HepG2 (cell line): Measurements from ENCODE around the gene TMCO4. TPM values are rescaled to one million over a fixed set of nuclear protein-coding genes. Genes with fewer than 3 reads are reported as not detected.

Experiments
- ATAC-seq: fragments of 200-7000 bp; cut with Tn5 transposase; 3 replicates; pipeline ENCODE4 v1.9.1; 2020; ENCODE audit warnings: mild to moderate bottlenecking, moderate library complexity
- BruUV-seq: library from RNA; stranded (reverse); fragments of 400-500 nt; replicated peaks from 2 replicates; lab custom pipeline; 2021; lab: Mats Ljungman, UMichigan
- CTCF ChIA-PET: fragments of 300-600 bp; formaldehyde crosslinking; extraction: SDS; loops from one replicate; lab custom pipeline; 2021; ENCODE audit warnings: low total read pairs, inconsistent platforms, low intra/inter-chr PET ratio; lab: Yijun Ruan, JAX
- POLR2A ChIA-PET: fragments of 350-600 bp; sonication (Branson Sonifier 250); formaldehyde crosslinking; loops from one replicate; lab custom pipeline; 2020; ENCODE audit warnings: antibody characterized with exemption, inconsistent platforms; lab: Yijun Ruan, JAX
- DNase-seq: peaks from one replicate; pipeline ENCODE4 v3.0.0-alpha.2; 2015; ENCODE audit warnings: low spot score
- FAIRE-seq: peaks from 3 replicates; lab custom pipeline; 2011; peaks lifted over from hg19 to GRCh38; lab: Jason Lieb, UNC
- H2AFZ ChIP-seq: one replicate; pipeline ENCODE4 v1.6.1; 2011; ENCODE audit warnings: low read length, inconsistent platforms
- H3K27ac ChIP-seq: fragments of 300-600 bp; 3 replicates; pipeline ENCODE4 v1.8.0; 2011; ENCODE audit warnings: mixed run types, mild to moderate bottlenecking, mixed read lengths, low read length, inconsistent platforms; ENCODE audit not compliant: insufficient read depth; ENCODE audit errors: extremely low read length
- H3K27me3 ChIP-seq, 2 experiments: fragments of 200-600 bp in 1 of 2; 2 replicates in 1 of 2; 3 replicates in 1 of 2; pipeline versions ENCODE4 v1.6.0 to v1.8.0; 2011; ENCODE audit warnings: low read length in 2 of 2, mild to moderate bottlenecking in 2 of 2, moderate library complexity in 2 of 2, inconsistent platforms in 1 of 2; ENCODE audit not compliant: insufficient read depth in 2 of 2, control insufficient read depth in 1 of 2
- H3K36me3 ChIP-seq, 2 experiments: fragments of 200-600 bp in 1 of 2; replicated peaks in 1 of 2; 2 replicates in 1 of 2; 3 replicates in 1 of 2; pipeline versions ENCODE4 v1.5.1 to v1.8.0; 2011; ENCODE audit warnings: low read length in 2 of 2, inconsistent platforms in 1 of 2; ENCODE audit not compliant: insufficient read depth in 2 of 2, control insufficient read depth in 1 of 2
- H3K4me1 ChIP-seq: 2 replicates; pipeline ENCODE4 v1.5.1; 2012; ENCODE audit warnings: low read length, inconsistent platforms; ENCODE audit not compliant: insufficient read depth
- H3K4me2 ChIP-seq: 2 replicates; pipeline ENCODE4 v1.6.0; 2011; ENCODE audit warnings: low read depth, low read length, inconsistent platforms
- H3K4me3 ChIP-seq, 3 experiments: fragments of 200-600 bp in 1 of 3; sonication (generic), shearing (Covaris generic) in 1 of 3; replicated peaks in 1 of 3; 2 replicates each; pipeline ENCODE4 v1.5.1; 2011 to 2016; ENCODE audit warnings: low read length in 3 of 3, inconsistent platforms in 2 of 3, low read depth in 2 of 3, mild to moderate bottlenecking in 2 of 3, control low read depth in 1 of 3, mixed read lengths in 1 of 3; ENCODE audit not compliant: insufficient read depth in 1 of 3
- H3K79me2 ChIP-seq: one replicate; pipeline ENCODE4 v1.6.1; 2011; ENCODE audit warnings: low read length, inconsistent platforms; ENCODE audit not compliant: insufficient read depth
- H3K9ac ChIP-seq: 2 replicates; pipeline ENCODE4 v1.6.0; 2011; ENCODE audit warnings: mild to moderate bottlenecking, low read depth, low read length, inconsistent platforms; ENCODE audit not compliant: insufficient read depth
- H3K9me3 ChIP-seq: 2 replicates; pipeline ENCODE4 v1.5.1; 2012; ENCODE audit warnings: mild to moderate bottlenecking, low read length
- H4K20me1 ChIP-seq: 2 replicates; pipeline ENCODE4 v1.6.0; 2011; ENCODE audit warnings: inconsistent platforms, mild to moderate bottlenecking, low read length, moderate library complexity; ENCODE audit not compliant: insufficient read depth
- ARNT ChIP-seq: fragments of 450-650 bp; IDR thresholded peaks from 2 replicates; pipeline ENCODE4 v1.6.1; 2017
- BHLHE40 ChIP-seq: IDR thresholded peaks from 2 replicates; pipeline ENCODE4 v1.6.1; 2011; ENCODE audit warnings: low read length, improper control_type of control experiment
- CBX2 ChIP-seq, 2 experiments: fragments of 200-600 bp in 1 of 2; sonication (generic); formaldehyde crosslinking in 1 of 2; IDR thresholded peaks; 2 replicates each; pipeline versions ENCODE4 v1.7.0 to v1.8.1; 2018 to 2022; ENCODE audit warnings: low read depth in 2 of 2, low read length in 1 of 2, mild to moderate bottlenecking in 1 of 2, missing genetic modification reagents in 1 of 2
- ELF1 ChIP-seq: sonication (generic); formaldehyde crosslinking; IDR thresholded peaks from 2 replicates; pipeline ENCODE4 v1.4.0; 2020; ENCODE audit warnings: missing genetic modification reagents
- MATR3 ChIP-seq: sonication (generic); formaldehyde crosslinking; IDR thresholded peaks from 2 replicates; pipeline ENCODE4 v1.4.0; 2020; ENCODE audit warnings: missing genetic modification reagents
- PPARG ChIP-seq: conservative IDR thresholded peaks from 2 replicates; pipeline ENCODE4 v1.6.1; 2016; ENCODE audit warnings: missing biosample characterization, missing genetic modification reagents
- TP53 ChIP-seq: sonication (generic); formaldehyde crosslinking; conservative IDR thresholded peaks from 2 replicates; pipeline ENCODE4 v1.4.0; 2020; ENCODE audit warnings: missing genetic modification reagents
- ZNF737 ChIP-seq: sonication (generic); formaldehyde crosslinking; IDR thresholded peaks from 2 replicates; pipeline ENCODE4 v1.5.0; 2020; ENCODE audit warnings: missing genetic modification reagents, mild to moderate bottlenecking, borderline replicate concordance
- WGBS: methylation state at CpG from one replicate; pipeline ENCODE4 v1.1.6; 2017; ENCODE audit warnings: low lambda C conversion rate; 5-methylcytosine and 5-hydroxymethylcytosine counted together
- in situ Hi-C: cut with HindIII; loops from 2 replicates; pipeline ENCODE4 v1.10.0; 2017; ENCODE audit warnings: low pct_unique_long_range_greater_than_20kb; ENCODE audit not compliant: extremely low pct_ligation_motif_present
- intact Hi-C: fragments of 100-400 bp; cut with micrococcal nuclease; formaldehyde crosslinking; loops from one replicate; pipeline ENCODE4 v1.10.0; 2022; ENCODE audit not compliant: unreplicated experiment
- polyA plus RNA-seq, 8 experiments: library from polyadenylated mRNA; depleted of rRNA in 3 of 8; stranded (reverse) in 7 of 8; unstranded in 1 of 8; fragments of >200 nt; fragmentation: Illumina TruSeq in 4 of 8; extraction: Trizol in 4 of 8; gene quantifications; 2 replicates each; pipeline versions ENCODE4 v1.2.1 to v1.2.3, GENCODE V29; 2011 to 2016; ENCODE audit warnings: low read depth in 4 of 8, missing spikeins in 1 of 8, mixed read lengths in 1 of 8; ENCODE audit not compliant: insufficient read depth in 1 of 8
- total RNA-seq, 5 experiments: library from RNA; depleted of rRNA; stranded (reverse); fragments of >200 nt; fragmentation: Illumina TruSeq; extraction: Trizol; gene quantifications; 2 replicates each; pipeline ENCODE4 v1.2.3, GENCODE V29; 2016; ENCODE audit warnings: low read depth in 1 of 5
- TF ChIP-seq, protein P1 (sequence below): sonication (generic); formaldehyde crosslinking; IDR thresholded peaks from 2 replicates; pipeline ENCODE4 v1.4.0; 2020; ENCODE audit warnings: mild to moderate bottlenecking, missing genetic modification reagents
- TF ChIP-seq, protein P2 (sequence below), 2 experiments: sonication (generic) in 1 of 2; formaldehyde crosslinking in 1 of 2; IDR thresholded peaks; 2 replicates each; pipeline versions ENCODE4 v1.5.1 to v1.6.1; 2011 to 2020; ENCODE audit warnings: borderline replicate concordance in 1 of 2, low read depth in 1 of 2, low read length in 1 of 2, mild to moderate bottlenecking in 1 of 2, missing genetic modification reagents in 1 of 2, moderate library complexity in 1 of 2
- TF ChIP-seq, protein P3 (sequence below): sonication (generic); formaldehyde crosslinking; IDR thresholded peaks from 2 replicates; pipeline ENCODE4 v1.8.1; 2023; ENCODE audit warnings: missing genetic modification reagents, mild to moderate bottlenecking, borderline replicate concordance
- TF ChIP-seq, protein P4 (sequence below): sonication (generic); formaldehyde crosslinking; IDR thresholded peaks from 2 replicates; pipeline ENCODE4 v1.5.0; 2020; ENCODE audit warnings: missing genetic modification reagents

TMCO4 gene
- total and polyA plus RNA-seq, 2 of the 13 experiments (the other 11 are each of a cell fraction or from before 2014, with no cell fraction given) = 2.1 to 4.1 TPM

DNA sequence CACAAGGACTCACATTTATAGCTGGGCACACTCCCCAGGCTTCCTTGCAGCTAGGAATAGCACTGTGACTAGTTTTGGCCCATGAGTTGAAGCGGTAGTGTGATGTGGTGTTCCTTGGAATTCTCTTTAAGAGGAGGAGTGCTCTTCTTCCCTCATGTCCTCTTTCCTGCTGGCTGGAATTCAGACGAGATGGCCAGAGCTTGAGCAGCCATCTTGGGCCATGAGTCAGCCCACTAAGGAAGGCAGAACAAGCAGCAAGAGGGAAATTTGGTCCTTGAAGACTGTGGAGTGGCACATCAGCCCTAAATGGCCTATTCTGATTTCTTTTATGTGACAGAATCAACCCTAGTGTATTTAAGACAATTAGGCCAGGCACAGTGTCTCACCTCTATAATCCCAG is 115.0 kb downstream of the TMCO4 start:
- DNase-seq = no peak
- Histone ChIP-seq H3K79me2 (no peaks in the 10 kb centered on the region), H3K27me3 (no peaks in the 10 kb centered on the region; a peak in 1 of 5 replicates), H2AFZ (no peak overlapping the region), H3K4me1 (no peaks in the 10 kb centered on the region), H3K4me2 (no peak overlapping the region), H3K36me3 (no peaks in the 10 kb centered on the region), H3K4me3 (no peak overlapping the region)
- POLR2A ChIA-PET = no interaction called here
- in situ Hi-C loops = no loop called here
- BruUV-seq = no TSS peak
- intact Hi-C loops = no loop called here
- no peak for TF ChIP-seq TP53
- TF ChIP-seq ELF1 (CRISPR knock-in tag) = no peak
- TF ChIP-seq, protein P1, sequence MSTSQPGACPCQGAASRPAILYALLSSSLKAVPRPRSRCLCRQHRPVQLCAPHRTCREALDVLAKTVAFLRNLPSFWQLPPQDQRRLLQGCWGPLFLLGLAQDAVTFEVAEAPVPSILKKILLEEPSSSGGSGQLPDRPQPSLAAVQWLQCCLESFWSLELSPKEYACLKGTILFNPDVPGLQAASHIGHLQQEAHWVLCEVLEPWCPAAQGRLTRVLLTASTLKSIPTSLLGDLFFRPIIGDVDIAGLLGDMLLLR (CRISPR knock-in tag) = no peak
- no peak for TF ChIP-seq ZNF737 (CRISPR knock-in tag)
- TF ChIP-seq MATR3 = no peak
- TF ChIP-seq, protein P2, sequence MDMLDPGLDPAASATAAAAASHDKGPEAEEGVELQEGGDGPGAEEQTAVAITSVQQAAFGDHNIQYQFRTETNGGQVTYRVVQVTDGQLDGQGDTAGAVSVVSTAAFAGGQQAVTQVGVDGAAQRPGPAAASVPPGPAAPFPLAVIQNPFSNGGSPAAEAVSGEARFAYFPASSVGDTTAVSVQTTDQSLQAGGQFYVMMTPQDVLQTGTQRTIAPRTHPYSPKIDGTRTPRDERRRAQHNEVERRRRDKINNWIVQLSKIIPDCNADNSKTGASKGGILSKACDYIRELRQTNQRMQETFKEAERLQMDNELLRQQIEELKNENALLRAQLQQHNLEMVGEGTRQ (IDR thresholded peaks at IDR 0.05; ENCODE audit: low read depth, low read length) = no peak
- TF ChIP-seq, protein P2 (CRISPR knock-in tag; IDR thresholded peaks at IDR 0.05; ENCODE audit: borderline replicate concordance) = no peak
- no peak for TF ChIP-seq PPARG (CRISPR knock-in tag)
- TF ChIP-seq, protein P3, sequence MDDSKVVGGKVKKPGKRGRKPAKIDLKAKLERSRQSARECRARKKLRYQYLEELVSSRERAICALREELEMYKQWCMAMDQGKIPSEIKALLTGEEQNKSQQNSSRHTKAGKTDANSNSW (CRISPR knock-in tag) = no peak
- no peak for TF ChIP-seq CBX2 (IDR thresholded peaks at IDR 0.05; ENCODE audit: low read depth, low read length)
- no peak for TF ChIP-seq CBX2 (CRISPR knock-in tag; IDR thresholded peaks at IDR 0.05; ENCODE audit: low read depth)
- no peak for TF ChIP-seq BHLHE40
- no peak for TF ChIP-seq ARNT
- TF ChIP-seq, protein P4, sequence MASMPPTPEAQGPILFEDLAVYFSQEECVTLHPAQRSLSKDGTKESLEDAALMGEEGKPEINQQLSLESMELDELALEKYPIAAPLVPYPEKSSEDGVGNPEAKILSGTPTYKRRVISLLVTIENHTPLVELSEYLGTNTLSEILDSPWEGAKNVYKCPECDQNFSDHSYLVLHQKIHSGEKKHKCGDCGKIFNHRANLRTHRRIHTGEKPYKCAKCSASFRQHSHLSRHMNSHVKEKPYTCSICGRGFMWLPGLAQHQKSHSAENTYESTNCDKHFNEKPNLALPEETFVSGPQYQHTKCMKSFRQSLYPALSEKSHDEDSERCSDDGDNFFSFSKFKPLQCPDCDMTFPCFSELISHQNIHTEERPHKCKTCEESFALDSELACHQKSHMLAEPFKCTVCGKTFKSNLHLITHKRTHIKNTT = no peak
- TF ChIP-seq, all 625 proteins: peak for 0
- no peak overlapping the region for H3K27ac ChIP-seq
- 0 out of 2 replicates have a peak, but pooled peaks cover 4% of the 10 kb centered on the region for H4K20me1 ChIP-seq
- H3K9ac ChIP-seq = no peak overlapping the region
- no peaks in the 10 kb centered on the region for H3K9me3 ChIP-seq
- FAIRE-seq (no peak), ATAC-seq (no peak)
- CTCF ChIA-PET = no interaction called here
- 91% methylated on average over 1 of the region's 2 CpGs for WGBS
